LoVo (cell line): ENCODE results near the gene AHCY.
"Not testable (repeated sequence)": the region's sequence is repeated elsewhere in the genome, so short reads cannot be mapped to it uniquely, and the experiment has no call there.

ENCODE experiments used
- DNase-seq: peaks from one replicate; pipeline ENCODE4 v3.0.0-alpha.2; 2016; ENCODE audit warnings: low spot score

Gene AHCY

GRCh38 chr20:34322267-34323105 lies 19.3 kb upstream of the AHCY start:
- DNase-seq: no peak

DNA sequence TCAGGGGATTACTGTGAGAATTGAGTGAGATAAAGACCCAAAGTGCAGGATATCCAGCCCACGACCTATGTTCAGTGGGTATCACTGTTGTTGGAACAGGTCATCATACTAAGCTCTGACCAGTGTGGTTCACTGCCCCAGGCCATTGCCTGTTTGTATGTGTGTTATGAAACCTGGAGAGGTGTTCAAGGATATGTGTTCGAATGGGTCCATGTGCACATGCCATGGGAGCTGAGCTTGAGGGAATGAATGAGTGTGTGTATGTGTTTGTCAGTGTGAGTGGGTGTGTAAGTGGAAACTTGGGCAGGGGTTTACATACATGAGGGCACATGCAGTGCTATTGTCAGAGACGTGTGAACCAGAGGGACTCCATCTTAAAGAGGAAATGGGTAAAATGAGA lies 17.7 kb upstream of the AHCY start:
- no peak for DNase-seq

DNA sequence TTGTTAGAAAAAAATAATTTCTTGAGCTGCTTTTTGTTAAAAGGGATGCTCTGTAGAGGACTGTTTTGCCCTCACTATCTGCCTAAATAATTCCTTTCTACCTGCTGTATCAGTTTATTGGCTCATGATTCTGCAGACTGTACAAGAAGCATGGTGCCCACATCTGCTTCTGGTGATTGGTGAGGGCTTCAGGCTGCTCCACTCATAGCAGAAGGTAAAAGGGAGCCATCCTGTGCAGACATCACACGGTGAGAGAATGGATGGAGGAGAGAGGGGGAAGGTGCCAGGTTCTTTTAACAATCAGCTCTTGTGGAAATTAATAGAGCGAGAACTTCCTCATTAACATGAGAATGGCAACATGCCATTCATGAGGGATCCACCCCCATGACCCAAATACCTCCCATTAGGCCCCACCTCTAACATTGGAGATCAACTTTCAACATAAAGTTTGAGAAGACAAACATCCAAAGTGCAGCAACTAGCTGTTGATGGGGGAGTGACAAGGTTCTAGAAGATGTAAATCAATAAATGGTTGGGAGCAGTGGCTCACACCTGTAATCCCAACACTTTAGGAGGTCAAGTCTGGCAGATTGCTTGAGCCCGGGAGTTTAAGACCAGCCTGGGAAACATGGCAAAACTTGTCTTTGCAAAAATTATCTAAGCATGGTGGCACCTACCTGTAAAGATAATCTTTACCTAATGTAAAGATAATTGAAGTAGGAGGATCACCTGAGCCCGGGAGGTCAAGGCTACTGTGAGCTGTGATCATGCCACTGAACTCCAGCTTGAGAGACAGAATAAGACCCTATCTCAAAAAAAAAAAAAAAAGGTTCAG lies 15.7 kb upstream of the AHCY start:
- DNase-seq: no peak

DNA sequence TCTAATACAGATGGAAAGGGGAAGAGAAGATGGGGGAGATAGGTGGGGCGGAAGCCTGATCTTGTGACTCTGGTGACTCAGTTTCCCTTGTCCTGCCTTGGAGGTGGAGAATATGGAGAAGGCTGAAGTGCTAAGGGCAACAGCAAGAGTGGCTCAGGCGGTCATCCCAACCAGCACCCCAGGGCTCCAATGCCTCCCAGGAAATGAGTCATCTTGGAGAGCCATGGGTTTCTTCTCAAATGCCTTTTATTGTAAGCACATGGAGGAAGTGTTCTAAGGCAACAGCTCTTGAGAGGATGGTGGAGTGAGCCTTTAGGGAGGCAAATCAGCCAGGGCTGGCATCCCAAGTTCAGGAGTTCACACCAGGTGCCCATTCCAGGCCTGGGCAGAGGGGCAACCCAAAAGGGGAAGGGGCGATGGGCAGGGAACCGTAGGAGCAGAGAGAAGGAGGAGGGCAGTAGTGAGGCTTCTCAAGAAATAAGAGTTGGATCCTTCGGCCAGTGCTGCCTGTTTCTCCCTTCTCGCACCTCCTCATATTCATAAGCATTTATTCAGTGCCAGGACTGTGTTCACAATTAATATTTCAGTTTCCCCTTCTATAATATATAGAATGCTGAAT lies 13.2 kb upstream of the AHCY start:
- peak; percentile 61 for DNase-seq

GRCh38 chr20:34315236-34315635 lies 12.1 kb upstream of the AHCY start:
- no peak for DNase-seq

DNA sequence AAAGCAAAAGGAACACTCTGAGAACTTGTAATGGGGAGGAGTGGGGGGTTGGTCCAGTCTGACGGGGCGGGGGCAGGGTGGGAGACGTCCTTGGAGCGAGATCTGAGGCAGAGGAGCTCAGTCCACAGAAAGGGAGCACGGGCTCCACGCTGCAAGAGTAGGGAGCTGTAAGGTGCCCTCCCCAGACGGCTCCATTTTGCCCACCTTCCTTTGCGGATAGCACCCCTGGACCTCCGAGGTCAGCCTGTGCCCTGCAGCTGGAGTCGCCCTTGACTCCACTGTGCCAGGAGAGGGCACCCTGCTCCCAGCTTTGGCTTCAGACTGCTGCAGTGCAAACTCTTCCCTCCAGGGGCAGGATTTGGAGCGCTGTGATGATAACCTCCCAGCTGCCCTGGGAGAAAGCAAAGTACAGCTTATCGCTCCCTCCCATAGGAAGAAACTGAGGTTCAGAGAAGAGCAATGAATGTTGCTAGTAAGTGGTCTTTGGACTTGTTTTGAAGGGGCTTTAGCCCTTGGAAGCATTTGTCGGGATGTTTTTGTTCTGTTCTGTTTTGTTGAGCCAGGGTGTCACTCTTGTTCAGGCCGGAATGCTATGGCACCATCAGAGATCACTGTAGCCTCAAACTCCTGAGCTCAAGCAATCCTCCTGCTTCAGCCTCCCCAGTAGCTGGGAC lies 9.5 kb upstream of the AHCY start:
- DNase-seq: peak; percentile 91

DNA sequence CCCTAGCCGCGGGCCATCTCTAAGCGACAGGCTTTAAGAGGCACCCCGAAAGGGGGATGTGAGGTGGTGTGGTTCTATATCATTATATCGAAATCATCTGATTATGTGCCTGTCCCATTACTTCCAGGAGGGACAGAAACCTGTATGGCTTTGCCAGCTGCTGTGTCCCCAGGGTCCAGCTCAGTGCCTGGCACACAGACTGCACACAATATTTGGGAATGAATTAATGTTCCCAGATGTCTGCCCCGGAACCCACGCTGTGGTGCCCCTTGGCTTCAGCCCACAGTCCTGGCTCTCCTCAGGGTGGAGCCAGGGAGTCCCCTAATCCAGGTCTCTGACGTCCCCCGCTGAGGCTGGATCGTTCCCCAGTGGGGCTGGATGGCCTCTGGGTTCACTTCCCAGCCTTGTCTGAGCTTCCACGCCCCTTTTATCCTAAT lies 8.9 kb upstream of the AHCY start:
- DNase-seq: no peak

GRCh38 chr20:34311118-34312023 lies 8.2 kb upstream of the AHCY start:
- peak; percentile 63 for DNase-seq

DNA sequence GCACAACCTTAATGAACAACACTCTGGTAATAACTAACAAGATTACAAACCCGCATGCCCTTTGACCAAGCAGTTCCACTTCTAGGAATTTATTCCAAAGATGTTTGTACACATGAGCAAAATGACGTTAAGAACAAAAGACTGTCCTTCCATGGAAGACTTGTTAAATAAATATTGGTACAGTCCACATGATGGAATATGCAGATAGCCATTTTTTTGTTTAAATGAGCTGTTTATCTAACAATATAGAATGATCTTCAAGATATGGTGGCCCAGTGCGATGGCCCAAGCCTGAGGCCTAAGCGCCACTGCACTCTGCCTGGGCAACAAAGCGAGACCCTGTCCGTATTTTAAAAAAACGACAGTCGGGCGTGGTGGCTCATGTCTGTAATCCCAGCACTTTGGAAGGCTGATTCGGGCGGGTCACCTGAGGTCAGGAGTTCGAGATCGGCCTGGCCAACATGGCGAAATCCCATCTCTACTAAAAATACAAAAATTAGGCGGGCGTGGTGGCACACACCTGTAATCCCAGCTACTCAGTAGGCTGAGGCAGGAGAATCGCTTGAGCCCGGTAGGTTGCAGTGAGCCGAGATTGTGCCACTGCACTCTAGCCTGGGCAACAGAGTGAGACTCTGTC lies 7.4 kb upstream of the AHCY start:
- no peak for DNase-seq

DNA sequence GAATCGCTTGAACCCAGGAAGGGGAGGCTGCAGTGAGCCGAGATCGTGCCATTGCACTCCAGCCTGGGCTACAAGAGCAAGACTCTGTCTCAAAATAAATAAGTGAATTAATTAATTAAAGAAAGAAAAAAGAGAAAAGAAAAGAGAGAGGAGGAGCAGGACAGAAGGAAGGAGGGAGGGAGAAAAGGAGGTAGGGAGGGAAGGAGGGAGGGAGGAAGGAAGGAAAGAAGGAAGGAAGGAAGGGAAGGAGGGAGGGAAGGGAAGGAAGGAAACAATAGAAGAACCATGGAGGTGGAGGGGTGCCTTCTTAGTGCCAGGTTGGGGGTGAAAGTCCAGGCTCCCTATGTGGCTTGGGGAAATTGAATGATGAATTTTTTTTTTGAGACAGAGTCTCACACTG lies 6.5 kb upstream of the AHCY start:
- DNase-seq: no peak

DNA sequence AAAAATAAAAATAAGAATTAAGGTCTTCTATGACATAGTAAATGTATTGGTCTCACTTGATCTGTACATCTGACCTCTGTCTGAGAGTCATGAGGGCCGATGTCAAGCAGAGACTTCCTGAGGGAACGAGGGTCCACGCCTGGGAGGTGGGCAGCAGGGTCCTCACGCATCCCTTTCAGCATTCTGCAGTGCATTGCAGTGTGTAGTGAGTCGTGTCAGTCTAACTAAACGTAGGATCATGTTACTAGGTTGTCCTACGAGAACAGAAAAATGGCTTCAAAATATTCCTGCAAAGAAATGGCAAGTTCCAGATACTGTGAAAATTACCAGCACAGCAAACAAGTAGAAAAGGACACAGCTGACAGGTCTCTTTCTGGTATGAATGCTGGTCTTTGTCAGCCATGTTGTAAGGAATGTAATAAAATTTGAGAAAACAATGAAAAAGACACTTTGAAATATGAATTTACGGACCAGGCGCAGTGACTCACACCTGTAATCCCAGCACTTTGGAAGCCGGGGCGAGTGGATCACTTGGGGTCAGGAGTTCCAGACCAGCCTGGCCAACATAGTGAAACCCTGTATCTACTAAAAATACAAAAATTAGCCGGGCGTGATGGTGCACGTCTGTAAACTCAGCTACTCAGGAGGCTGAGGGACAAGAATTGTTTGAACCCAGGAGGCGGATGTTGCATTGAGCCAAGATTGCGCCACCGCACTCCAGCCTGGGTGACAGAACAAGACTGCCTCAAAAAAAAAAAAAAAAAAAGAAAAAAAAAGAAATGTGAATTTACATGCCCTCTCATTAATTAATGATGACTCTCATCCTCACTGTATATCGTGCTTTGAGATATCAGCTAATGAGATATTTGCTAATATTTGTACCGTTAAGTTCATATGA lies 2.4 kb upstream of the AHCY start:
- DNase-seq: no peak

- peak; percentile 6 for DNase-seq
These were observed 838 bp downstream of the AHCY start for GRCh38 chr20:34302312-34302722.

DNA sequence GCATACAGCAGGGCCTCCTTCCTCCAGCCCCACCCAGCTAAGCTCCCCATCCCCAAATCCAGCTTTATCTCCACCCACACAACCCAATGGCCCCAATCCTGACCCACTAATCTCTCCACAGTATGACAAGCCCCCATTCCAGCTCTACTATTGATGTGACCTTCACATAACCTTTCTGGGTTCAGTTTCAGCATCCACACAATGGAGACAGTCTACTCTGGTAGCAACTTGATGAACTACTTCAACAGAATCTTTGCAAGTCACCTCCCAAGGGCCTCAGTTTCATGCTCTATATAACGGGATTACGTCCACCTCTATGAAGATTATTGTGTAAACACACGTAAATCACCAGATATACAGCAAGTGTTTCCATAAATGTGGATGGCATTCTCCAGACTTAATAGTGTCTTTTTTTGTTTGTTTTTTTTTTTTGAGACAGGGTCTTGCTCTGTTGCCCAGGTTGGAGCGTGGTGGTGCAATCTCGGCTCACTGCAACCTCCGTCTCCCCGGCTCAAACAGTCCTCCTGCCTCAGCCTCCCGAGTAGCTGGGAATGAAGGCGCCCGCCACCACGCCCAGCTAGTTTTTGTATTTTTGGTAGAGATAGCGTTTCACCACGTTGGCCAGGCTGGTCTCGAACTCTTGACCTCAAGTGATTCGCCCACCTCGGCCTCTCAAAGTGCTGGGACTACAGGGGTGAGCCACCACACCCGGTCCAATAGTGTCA lies 1.4 kb downstream of the AHCY start:
- DNase-seq: no peak

- DNase-seq: no peak
These were observed 2.2 kb downstream of the AHCY start for GRCh38 chr20:34300809-34301586.

GRCh38 chr20:34300256-34300806 lies 2.8 kb downstream of the AHCY start:
- no peak for DNase-seq

DNA sequence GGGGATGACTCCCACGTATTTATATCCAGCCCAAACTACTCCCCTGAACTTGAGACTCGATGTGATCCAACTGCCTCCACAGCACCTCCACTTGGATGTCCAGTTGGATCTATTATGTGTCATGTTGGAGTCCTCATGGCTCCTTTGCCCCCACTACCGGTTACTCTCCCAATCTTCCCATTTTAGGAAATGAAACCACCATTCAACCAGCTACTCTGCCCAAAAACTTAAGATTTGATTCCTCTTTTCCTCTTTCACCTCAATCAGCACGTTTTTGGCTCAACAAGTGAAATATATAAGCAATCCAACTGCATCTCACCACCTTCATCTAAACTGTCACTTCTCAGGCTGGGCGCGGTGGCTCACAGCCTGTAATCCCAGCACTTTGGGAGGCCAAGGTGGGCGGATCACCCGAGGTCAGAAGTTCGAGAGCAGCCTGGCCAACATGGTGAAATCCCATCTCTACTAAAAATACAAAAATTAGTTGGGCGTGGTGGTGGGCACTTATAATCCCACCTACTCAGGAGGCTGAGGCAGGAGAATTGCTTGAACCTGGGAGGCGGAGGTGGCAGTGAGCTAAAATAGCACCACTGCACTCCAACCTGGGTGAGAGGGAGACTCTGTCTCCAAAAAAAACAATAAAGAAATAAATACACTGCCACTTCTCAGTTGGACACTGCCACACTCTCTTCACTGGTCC lies 3.4 kb downstream of the AHCY start:
- DNase-seq: no peak

GRCh38 chr20:34298294-34298784 lies 4.8 kb downstream of the AHCY start:
- DNase-seq: not testable (repeated sequence)
